NT2/D1 (cell line): Measurements from ENCODE around the gene MKRN1.

Experiments used
- YY1 ChIP-seq: IDR thresholded peaks from 2 replicates; pipeline ENCODE4 v1.6.1; 2011; ENCODE audit not compliant: insufficient read length, insufficient read depth
- ZNF274 ChIP-seq: IDR thresholded peaks from 2 replicates; pipeline ENCODE4 v1.6.1; 2011; ENCODE audit warnings: mild to moderate bottlenecking, low read depth, low read length

- TF ChIP-seq YY1 (no peak), ZNF274 (no peak)
Measured at GRCh38 chr7:140423501-140423900, 55.8 kb downstream of the MKRN1 start.
